Measurements from ENCODE around the gene TNFSF8. TPM values are rescaled to one million over a fixed set of nuclear protein-coding genes. Genes with fewer than 3 reads are reported as not detected.

Gene TNFSF8
- total RNA-seq, 4 donors from 2014 or later, result 0.54 to 3.9 (median 2.0) TPM

DNA sequence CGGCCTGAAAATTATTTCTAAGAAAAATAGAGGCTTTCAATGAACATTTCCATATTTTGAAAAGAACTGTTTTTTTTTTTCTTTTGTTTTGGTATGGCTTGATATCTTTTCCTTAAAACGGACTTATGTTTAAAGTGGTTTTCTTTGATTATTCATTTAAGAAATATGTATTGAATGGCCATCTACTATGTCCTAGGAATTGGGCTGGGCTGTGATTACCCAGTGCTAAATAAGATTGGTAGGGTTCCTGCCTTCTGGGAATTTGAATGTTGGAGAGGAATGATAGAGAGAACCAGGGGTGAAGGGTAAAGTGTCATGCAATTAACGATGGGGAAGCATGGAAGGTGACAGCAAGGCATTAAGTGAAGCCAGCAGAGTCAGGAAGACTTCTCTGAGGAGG, 33.2 kb downstream of the TNFSF8 start:
- no peak overlapping the region for H3K4me3 ChIP-seq
- no peak overlapping the region for H3K27ac ChIP-seq
- TF ChIP-seq, protein P1, sequence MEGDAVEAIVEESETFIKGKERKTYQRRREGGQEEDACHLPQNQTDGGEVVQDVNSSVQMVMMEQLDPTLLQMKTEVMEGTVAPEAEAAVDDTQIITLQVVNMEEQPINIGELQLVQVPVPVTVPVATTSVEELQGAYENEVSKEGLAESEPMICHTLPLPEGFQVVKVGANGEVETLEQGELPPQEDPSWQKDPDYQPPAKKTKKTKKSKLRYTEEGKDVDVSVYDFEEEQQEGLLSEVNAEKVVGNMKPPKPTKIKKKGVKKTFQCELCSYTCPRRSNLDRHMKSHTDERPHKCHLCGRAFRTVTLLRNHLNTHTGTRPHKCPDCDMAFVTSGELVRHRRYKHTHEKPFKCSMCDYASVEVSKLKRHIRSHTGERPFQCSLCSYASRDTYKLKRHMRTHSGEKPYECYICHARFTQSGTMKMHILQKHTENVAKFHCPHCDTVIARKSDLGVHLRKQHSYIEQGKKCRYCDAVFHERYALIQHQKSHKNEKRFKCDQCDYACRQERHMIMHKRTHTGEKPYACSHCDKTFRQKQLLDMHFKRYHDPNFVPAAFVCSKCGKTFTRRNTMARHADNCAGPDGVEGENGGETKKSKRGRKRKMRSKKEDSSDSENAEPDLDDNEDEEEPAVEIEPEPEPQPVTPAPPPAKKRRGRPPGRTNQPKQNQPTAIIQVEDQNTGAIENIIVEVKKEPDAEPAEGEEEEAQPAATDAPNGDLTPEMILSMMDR (IDR thresholded peaks at IDR 0.05), result no peak
- TF ChIP-seq POLR2AphosphoS5 (IDR thresholded peaks at IDR 0.05) (no peak), EP300 (IDR thresholded peaks at IDR 0.05) (no peak)
- H3K36me3 ChIP-seq, result no peaks in the 10 kb centered on the region
- peaks cover 4% of the 10 kb centered on the region for H3K27me3 ChIP-seq
- ATAC-seq, result no peak
- 53 to 71% methylated on average over 3 of the region's 3 CpGs for WGBS, 2 donors (ENCODE audit: low coverage in 1 of 2)
- H3K9me3 ChIP-seq, result no peaks in the 10 kb centered on the region
- peaks cover 0 to 13% (median 13%) of the 10 kb centered on the region in 3 donors for H3K4me1 ChIP-seq

DNA sequence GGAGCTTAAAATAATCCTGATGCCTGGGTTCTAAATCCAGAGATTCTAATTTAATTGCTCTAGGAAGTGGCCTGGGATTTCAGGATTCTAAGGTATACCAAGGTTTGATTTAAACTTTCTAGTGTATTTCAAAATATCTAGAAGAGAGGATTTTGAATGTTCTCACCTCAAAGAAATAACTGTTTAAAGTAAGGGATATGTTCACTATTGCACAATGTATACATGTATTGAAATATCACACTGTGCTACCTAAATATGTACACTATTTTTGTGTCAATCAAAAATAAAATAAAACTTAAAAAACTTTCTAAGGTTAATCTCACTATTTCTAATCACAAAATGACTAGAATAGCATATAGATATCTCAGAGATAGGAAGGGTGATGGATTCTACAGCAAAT, 34.0 kb downstream of the TNFSF8 start:
- no peaks in the 10 kb centered on the region for H3K9me3 ChIP-seq
- peaks cover 0 to 13% (median 13%) of the 10 kb centered on the region in 3 donors for H3K4me1 ChIP-seq
- H3K4me3 ChIP-seq, result no peak overlapping the region
- no peaks in the 10 kb centered on the region for H3K36me3 ChIP-seq
- ATAC-seq, result no peak
- H3K27ac ChIP-seq, result no peak overlapping the region
- TF ChIP-seq POLR2A (IDR thresholded peaks at IDR 0.05) (no peak), POLR2AphosphoS5 (IDR thresholded peaks at IDR 0.05) (no peak), EP300 (IDR thresholded peaks at IDR 0.05) (no peak)
- TF ChIP-seq, protein P1 (IDR thresholded peaks at IDR 0.05), result no peak
- peaks cover 4% of the 10 kb centered on the region for H3K27me3 ChIP-seq

DNA sequence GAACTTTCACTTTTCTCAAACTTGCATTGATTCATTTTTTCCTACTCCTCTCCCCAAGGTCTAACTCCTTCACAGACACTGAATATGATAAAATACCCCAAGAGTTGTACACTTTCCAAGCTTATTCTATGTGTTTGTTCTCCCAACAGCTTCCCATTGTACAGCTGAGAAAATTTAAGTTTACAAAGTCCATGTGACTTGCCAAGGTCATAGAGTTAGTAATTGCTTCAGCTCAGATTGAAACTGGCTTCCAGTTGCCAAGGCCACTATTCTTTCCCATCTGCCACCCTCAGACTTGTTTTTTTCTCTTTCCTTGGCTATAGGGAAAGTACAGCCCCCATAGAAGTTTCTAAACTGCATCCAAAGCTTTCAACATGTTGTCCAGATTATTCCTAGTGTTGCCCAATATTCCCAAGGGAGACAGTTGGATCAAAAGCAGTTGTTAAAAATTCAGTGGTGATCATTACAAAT, 34.8 kb downstream of the TNFSF8 start:
- H3K36me3 ChIP-seq, result no peaks in the 10 kb centered on the region
- no peak for ATAC-seq
- no peak overlapping the region for H3K4me3 ChIP-seq
- peaks cover 4% of the 10 kb centered on the region for H3K27me3 ChIP-seq
- no peaks in the 10 kb centered on the region for H3K9me3 ChIP-seq
- peaks cover 0 to 13% (median 13%) of the 10 kb centered on the region in 3 donors for H3K4me1 ChIP-seq
- H3K27ac ChIP-seq, result peak overlapping the region in 3 of 4 donors; percentile 9 to 54 (median 40)
- TF ChIP-seq EP300 (IDR thresholded peaks at IDR 0.05), result no peak
- TF ChIP-seq POLR2AphosphoS5 (IDR thresholded peaks at IDR 0.05), result no peak
- no peak for TF ChIP-seq POLR2A (IDR thresholded peaks at IDR 0.05)
- TF ChIP-seq, protein P1 (IDR thresholded peaks at IDR 0.05), result no peak

DNA sequence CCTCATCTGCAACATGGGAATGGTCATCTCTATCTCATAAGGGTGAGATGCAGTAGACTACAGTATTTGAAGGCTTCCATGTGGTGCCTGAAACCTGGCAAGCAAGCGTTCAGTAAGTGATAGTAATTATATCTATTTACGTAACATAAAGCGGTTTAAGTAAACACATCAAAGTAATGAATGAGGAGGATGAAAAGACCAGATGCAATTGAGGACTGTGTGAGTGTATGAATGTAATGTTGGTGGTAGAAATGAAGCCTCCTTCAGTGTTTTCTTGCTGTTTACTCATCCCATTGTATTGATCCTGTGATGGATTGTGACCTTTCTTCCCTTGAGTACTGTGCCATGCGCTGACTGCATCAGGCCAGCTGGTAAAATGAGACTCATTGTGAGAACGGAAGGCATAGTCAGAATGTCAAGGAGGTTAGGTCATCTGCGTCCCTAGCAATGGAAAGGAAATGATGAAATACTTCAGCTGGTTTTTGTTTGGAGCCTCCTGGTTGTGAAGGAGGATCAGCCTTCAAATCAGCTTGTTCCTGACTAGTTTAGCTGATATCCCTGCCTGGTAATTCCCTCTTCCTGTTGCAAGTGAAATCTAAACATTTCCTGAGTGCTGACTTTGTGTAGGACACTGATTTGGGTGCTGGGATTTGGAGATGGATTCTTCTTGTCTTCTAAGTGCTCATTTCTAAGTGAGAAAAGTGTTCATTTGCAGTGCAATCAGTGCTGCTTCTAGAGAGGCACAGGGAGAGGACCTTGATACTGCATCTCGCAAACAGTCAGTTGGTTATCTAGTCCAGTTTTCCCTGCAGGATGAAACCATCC, 35.6 kb downstream of the TNFSF8 start:
- peak overlapping the region in 3 of 4 donors; percentile 9 to 54 (median 40) for H3K27ac ChIP-seq
- no peaks in the 10 kb centered on the region for H3K36me3 ChIP-seq
- H3K9me3 ChIP-seq, result no peaks in the 10 kb centered on the region
- peaks cover 4% of the 10 kb centered on the region for H3K27me3 ChIP-seq
- WGBS, 2 donors (ENCODE audit: low coverage in 1 of 2), result 20 to 50% methylated on average over 7 of the region's 7 CpGs
- peak; percentile 81 for TF ChIP-seq POLR2AphosphoS5 (IDR thresholded peaks at IDR 0.05)
- TF ChIP-seq EP300 (IDR thresholded peaks at IDR 0.05), result no peak
- H3K4me3 ChIP-seq, result no peak overlapping the region
- peak; percentile 83 for ATAC-seq
- H3K4me1 ChIP-seq, result peaks cover 0 to 13% (median 13%) of the 10 kb centered on the region in 3 donors

DNA sequence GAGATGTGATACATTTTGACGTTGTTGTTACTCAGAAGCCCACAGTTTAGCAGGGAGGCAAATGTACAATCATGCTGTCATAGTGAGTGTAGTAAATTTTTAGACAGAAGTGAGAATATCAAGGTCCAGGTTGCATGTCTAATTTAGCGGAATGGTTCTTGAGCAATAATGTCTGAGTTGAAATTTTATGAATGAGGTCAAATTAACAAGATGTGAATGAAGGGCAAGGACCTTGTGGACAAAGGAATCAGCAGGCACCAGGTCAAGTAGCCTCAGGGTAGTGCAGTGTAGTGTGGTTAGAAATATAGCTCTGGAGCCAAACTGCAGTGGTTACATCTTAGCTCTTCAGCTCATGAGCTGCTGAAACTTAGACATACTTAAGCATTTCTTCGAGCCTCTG, 36.2 kb downstream of the TNFSF8 start:
- Histone ChIP-seq H3K27me3 (peaks cover 4% of the 10 kb centered on the region), H3K4me3 (no peak overlapping the region), H3K9me3 (no peaks in the 10 kb centered on the region), H3K4me1 (peaks cover 0 to 13% (median 13%) of the 10 kb centered on the region in 3 donors), H3K27ac (peak overlapping the region in 2 of 4 donors; percentile 2 to 54), H3K36me3 (no peaks in the 10 kb centered on the region)
- ATAC-seq, result no peak
- TF ChIP-seq POLR2A (IDR thresholded peaks at IDR 0.05) (no peak), EP300 (IDR thresholded peaks at IDR 0.05) (no peak), POLR2AphosphoS5 (IDR thresholded peaks at IDR 0.05) (no peak)
- TF ChIP-seq, protein P1 (IDR thresholded peaks at IDR 0.05), result no peak
- 68 to 71% methylated on average over 3 of the region's 3 CpGs for WGBS, 2 donors (ENCODE audit: low coverage in 1 of 2)

Data from gastroesophageal sphincter (tissue), 4 donors.